ENCODE data around the gene CREB5. TPM values are rescaled to one million over a fixed set of nuclear protein-coding genes. Genes with fewer than 3 reads are reported as not detected.

CREB5 gene
- total RNA-seq, 1 experiment from 2014 or later, result 2.1 TPM

DNA sequence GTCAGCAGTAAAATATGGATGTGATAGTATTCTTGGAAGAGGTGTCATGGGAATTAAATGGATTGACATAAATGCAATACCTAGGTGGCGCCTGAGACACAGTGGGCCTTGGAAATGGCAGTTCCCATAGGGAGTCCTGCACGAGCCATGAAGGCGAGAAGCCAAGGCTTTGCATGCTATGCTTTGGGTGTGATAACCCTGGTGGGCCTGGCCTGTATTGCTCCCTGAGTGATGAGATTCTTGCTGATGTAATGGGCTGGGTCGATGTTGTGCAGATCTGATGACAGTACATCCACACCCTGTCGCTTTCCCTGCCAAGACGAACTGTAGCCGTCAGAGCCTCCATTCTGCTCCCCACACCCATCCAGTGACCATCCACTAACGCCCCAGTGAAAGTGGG, 46.4 kb downstream of the CREB5 start:
- no TSS peak for BruUV-seq (replicated peaks)
- POLR2A ChIA-PET (ENCODE audit: unreplicated experiment), result no interaction called here
- H4K20me1 ChIP-seq (ENCODE audit: insufficient read depth), result no peaks in the 10 kb centered on the region
- H3K9me3 ChIP-seq (ENCODE audit: insufficient read depth, low read depth), result 0 out of 2 replicates have a peak, but pooled peaks cover 3% of the 10 kb centered on the region
- no peak overlapping the region for H3K4me3 ChIP-seq
- intact Hi-C loops (cut with micrococcal nuclease; ENCODE audit: unreplicated experiment), result no loop called here
- no peak overlapping the region for H2AFZ ChIP-seq
- H3K79me2 ChIP-seq (ENCODE audit: low read depth), result no peaks in the 10 kb centered on the region
- TF ChIP-seq, protein P1, sequence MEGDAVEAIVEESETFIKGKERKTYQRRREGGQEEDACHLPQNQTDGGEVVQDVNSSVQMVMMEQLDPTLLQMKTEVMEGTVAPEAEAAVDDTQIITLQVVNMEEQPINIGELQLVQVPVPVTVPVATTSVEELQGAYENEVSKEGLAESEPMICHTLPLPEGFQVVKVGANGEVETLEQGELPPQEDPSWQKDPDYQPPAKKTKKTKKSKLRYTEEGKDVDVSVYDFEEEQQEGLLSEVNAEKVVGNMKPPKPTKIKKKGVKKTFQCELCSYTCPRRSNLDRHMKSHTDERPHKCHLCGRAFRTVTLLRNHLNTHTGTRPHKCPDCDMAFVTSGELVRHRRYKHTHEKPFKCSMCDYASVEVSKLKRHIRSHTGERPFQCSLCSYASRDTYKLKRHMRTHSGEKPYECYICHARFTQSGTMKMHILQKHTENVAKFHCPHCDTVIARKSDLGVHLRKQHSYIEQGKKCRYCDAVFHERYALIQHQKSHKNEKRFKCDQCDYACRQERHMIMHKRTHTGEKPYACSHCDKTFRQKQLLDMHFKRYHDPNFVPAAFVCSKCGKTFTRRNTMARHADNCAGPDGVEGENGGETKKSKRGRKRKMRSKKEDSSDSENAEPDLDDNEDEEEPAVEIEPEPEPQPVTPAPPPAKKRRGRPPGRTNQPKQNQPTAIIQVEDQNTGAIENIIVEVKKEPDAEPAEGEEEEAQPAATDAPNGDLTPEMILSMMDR (conservative IDR thresholded peaks at IDR 0.05), result no peak
- TF ChIP-seq EZH2 (IDR thresholded peaks at IDR 0.05; ENCODE audit: low read depth), result no peak
- no peaks in the 10 kb centered on the region for H3K9me2 ChIP-seq (ENCODE audit: insufficient read depth)
- no peak overlapping the region for H3K27ac ChIP-seq
- no peaks in the 10 kb centered on the region for H3K36me3 ChIP-seq (ENCODE audit: low read depth)
- no peaks in the 10 kb centered on the region for H3F3A ChIP-seq (ENCODE audit: insufficient read depth, low read depth)
- CTCF ChIA-PET, result no interaction called here
- DNase-seq, result no peak
- H3K4me1 ChIP-seq (replicated peaks; ENCODE audit: insufficient read depth), result no peaks in the 10 kb centered on the region
- no peak overlapping the region for H3K4me2 ChIP-seq
- 0 out of 2 replicates have a peak, but pooled peaks cover 3% of the 10 kb centered on the region for H3K27me3 ChIP-seq (ENCODE audit: insufficient read depth, low read depth)

DNA sequence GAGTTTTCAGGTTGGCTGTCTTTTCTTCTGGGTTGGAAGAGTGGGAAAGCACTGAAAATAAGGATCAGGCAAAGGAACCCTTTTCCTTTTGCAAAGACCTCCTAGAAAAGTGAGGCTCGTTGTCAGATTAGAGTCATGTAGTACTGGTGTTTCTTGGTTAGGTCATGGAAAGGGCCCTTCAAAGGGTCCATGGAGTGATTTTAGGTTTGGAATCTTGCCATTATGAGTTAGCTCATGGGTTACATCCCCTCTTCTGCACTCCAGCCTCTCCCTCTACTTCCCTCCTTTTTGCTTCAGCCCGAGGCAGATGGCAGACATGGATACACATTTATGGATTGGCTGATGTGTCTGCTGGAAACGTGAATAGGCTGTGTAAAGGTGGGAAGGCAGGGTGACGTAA, 47.0 kb downstream of the CREB5 start:
- Histone ChIP-seq H3K27ac (no peak overlapping the region), H3K4me3 (no peak overlapping the region), H3K9me3 (ENCODE audit: insufficient read depth, low read depth) (0 out of 2 replicates have a peak, but pooled peaks cover 3% of the 10 kb centered on the region), H3K79me2 (ENCODE audit: low read depth) (no peaks in the 10 kb centered on the region), H3K4me2 (no peak overlapping the region), H2AFZ (no peak overlapping the region), H3K36me3 (ENCODE audit: low read depth) (no peaks in the 10 kb centered on the region), H3F3A (ENCODE audit: insufficient read depth, low read depth) (no peaks in the 10 kb centered on the region), H4K20me1 (ENCODE audit: insufficient read depth) (no peaks in the 10 kb centered on the region), H3K4me1 (replicated peaks; ENCODE audit: insufficient read depth) (no peaks in the 10 kb centered on the region), H3K27me3 (ENCODE audit: insufficient read depth, low read depth) (0 out of 2 replicates have a peak, but pooled peaks cover 3% of the 10 kb centered on the region), H3K9me2 (ENCODE audit: insufficient read depth) (no peaks in the 10 kb centered on the region)
- no peak for TF ChIP-seq EZH2 (IDR thresholded peaks at IDR 0.05; ENCODE audit: low read depth)
- TF ChIP-seq, protein P1 (conservative IDR thresholded peaks at IDR 0.05), result no peak
- BruUV-seq (replicated peaks), result no TSS peak
- ChIA-PET CTCF (no interaction called here), POLR2A (ENCODE audit: unreplicated experiment) (no interaction called here)
- DNase-seq, result no peak
- intact Hi-C loops (cut with micrococcal nuclease; ENCODE audit: unreplicated experiment), result no loop called here

DNA sequence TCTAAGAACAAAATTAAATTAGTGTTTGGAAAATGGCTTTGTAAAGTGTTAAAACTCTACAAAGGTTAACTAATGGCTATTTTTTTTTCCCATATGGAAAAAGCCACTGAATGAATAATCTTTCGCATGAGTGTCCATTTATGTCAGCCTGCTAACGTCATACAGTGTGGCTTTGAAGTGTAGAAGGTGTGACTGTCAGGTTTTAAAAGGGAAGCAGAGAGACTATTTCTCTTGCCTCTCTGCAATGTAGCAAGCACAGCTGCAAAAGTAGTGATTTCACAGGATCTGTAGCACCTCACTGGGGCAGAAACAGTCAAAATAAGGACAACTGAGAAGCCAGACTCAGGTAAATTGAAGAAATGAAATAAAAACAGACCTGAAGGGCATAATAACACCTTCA, 53.4 kb downstream of the CREB5 start:
- Histone ChIP-seq H3K9me3 (ENCODE audit: insufficient read depth, low read depth) (0 out of 2 replicates have a peak, but pooled peaks cover 3% of the 10 kb centered on the region), H3K4me3 (no peak overlapping the region), H3K4me1 (replicated peaks; ENCODE audit: insufficient read depth) (no peaks in the 10 kb centered on the region), H3K9me2 (ENCODE audit: insufficient read depth) (no peaks in the 10 kb centered on the region), H3K79me2 (ENCODE audit: low read depth) (no peaks in the 10 kb centered on the region), H3K36me3 (ENCODE audit: low read depth) (no peaks in the 10 kb centered on the region), H4K20me1 (ENCODE audit: insufficient read depth) (no peaks in the 10 kb centered on the region), H3F3A (ENCODE audit: insufficient read depth, low read depth) (no peaks in the 10 kb centered on the region), H3K4me2 (no peak overlapping the region), H3K27ac (no peak overlapping the region), H2AFZ (no peak overlapping the region), H3K27me3 (ENCODE audit: insufficient read depth, low read depth) (0 out of 2 replicates have a peak, but pooled peaks cover 3% of the 10 kb centered on the region)
- DNase-seq, result no peak
- no TSS peak for BruUV-seq (replicated peaks)
- CTCF ChIA-PET, result no interaction called here
- intact Hi-C loops (cut with micrococcal nuclease; ENCODE audit: unreplicated experiment), result no loop called here
- TF ChIP-seq, protein P1 (conservative IDR thresholded peaks at IDR 0.05), result no peak
- no peak for TF ChIP-seq EZH2 (IDR thresholded peaks at IDR 0.05; ENCODE audit: low read depth)
- POLR2A ChIA-PET (ENCODE audit: unreplicated experiment), result no interaction called here
